ENCODE measurements around the gene CFAP45.
A peak's percentile ranks its signal among the peaks of the same experiment; 100 is the strongest.

Gene CFAP45

DNA sequence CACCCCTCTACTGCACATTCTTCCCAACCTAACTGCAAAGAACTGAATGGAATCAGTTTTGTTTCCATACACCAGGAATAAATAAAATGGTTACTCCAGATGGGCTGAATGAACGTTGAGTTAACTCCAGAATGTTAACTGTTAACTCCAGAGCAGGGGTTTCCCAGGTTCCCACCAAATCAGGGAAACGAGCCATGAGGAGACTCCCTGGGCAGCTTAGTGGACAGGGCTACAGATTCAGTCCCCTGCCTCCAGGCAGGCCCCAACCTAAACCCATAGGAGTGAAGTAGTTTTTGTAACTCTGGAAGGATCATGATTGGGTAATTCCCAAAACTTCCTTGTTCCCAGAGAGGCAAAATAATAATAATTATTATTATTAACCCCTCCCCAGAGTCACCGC is 51.6 kb downstream of the CFAP45 start:
- no peak for DNase-seq

DNA sequence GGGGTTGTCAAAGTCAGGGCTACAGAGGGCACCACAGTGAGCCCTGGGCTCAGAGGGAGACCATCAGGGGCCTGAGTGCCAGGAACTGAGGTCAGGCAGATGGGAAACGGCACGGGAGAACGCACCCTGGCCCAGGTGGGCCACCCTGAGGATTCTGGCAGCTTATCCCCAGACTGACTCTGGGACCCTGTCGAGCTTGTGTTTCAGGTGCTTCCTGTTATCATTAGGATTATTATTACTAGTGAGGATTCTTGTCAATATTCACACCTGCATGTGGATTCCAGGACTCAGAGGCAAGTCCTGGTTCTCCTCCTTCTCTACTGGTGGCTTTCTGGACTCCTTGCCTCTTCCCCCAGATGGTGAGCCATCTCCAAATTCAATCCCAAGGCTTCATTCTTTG is 52.7 kb downstream of the CFAP45 start:
- DNase-seq, result no peak

DNA sequence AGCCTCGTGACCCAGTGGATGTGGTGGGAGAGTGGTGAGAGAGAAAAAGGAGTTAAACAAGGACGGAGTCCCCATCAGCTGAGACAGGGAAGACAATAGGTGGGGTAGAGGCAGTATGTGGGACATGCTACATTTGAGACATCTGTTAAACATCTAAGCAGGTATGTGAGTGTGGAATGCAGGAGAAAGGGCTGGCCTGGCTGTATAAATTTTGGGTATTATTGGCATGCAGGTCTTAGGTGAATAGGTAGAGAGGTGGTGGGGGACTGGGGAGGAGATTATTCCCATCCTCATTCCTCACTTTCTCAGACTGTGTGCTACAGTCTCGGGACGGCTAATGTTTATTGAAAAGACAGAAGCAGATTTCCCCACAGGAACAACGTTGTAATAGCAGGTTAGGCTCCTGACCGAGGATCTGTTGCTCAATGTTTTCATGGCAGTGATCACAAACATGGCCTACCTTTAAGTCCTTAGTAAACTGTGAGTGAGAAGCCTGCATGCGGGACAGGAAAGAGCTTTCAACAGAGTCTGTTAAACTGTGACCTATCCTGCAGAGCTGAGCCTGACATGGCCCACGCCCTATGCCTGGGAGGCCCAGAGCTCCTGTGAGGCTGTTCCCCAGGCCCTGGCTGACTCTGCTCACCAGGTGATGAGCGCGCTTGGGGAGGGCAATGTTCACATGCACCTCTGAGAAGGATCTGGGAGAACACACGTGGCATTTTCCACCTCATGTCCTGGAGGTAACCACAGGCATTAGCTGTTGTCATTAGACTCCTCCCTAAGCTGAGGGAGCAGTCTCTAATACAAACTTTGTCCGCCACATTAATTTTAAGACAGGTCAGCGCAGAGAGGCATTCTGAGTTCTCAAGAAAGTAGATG is 54.0 kb downstream of the CFAP45 start:
- DNase-seq, result no peak

DNA sequence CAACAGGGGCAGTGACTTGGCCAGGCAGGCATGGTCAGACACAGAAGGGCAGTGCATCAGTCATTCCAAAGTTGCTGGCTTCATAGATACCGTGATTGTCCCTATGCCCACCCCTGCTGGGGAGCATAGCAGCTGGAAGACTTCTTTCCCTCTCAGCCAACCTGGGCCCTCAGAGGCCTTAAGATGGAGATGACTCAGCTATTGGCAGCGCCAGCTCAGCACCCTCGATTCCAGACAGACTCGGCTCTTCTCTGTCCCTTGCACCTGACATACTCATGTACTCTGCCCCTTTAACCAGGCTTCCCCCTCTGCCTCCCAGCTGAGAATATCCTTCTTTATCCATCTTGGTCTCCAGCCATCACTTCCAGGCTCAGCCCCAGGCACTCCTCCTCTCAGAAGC is 56.5 kb downstream of the CFAP45 start:
- no peak for DNase-seq

DNA sequence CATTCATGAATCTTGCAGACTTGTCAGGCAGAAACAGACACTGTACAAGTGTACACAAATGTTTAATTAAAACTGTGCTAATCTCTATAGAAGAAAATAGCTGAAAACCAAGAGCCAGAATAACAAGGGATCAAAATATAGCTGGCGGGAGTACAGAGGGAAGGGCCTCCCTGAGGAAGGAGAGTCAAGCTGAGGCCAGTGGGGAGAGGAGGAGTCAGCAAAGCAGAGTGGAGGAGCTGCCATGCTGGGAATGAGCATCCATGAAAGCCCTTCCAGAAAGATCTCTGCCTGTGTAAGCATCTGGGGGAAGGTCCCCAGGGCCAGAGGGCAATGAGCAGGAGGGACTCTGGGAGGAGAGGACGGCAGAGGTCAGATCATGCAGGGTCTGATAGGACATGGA is 58.2 kb downstream of the CFAP45 start:
- DNase-seq, result no peak

DNA sequence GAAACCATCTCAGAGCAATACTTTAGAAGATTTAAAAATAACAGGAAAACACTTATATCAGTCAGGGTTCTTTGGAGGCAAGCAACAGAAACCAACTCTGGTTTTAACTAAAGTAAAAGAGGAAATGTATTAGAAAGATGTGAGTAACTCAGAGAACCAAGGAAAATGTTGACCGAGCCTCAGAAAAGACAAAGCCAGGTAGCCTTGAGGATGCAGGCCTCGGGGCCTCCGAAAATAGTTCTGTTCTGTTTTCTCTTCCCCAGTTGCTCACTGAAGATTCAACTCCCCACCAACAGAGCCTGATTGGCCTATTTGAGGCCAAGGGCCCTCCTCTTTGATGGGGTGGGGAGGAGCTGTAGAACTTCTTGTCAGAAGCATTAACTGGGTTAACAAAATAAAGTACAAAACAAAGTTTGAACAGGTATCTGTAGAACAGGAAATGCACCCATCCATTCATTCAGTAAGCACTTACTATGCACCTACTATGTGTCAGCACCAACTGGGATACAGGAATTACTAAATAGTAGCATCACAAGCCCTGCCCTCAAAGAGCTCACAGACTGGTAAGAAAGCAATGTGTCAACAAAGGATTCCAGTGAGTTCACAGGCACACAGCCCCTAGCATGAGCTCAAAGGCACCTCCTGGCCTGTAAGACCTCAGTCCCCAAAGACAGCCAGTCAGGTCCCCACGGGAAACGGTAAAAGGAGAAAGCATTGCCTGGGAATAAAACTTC is 60.7 kb downstream of the CFAP45 start:
- no peak for DNase-seq

DNA sequence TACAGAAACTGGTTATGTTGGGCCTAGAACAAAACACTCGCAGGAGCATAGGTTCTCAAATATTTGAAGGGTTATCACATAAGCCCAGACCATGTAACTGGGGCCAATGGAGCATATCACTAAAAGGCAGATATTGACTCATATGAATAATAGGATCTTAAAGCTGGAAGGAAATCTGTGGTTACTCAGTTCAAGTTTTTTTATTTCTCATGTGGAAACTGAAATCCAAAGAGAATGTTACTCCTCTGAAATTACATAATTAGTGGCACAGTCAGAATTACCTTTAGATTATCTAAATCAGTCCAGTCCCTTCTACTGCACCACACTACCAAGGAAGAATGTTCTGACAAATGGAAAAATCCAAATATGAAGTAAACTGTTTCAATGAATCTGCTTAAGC is 61.2 kb downstream of the CFAP45 start:
- no peak for DNase-seq

DNA sequence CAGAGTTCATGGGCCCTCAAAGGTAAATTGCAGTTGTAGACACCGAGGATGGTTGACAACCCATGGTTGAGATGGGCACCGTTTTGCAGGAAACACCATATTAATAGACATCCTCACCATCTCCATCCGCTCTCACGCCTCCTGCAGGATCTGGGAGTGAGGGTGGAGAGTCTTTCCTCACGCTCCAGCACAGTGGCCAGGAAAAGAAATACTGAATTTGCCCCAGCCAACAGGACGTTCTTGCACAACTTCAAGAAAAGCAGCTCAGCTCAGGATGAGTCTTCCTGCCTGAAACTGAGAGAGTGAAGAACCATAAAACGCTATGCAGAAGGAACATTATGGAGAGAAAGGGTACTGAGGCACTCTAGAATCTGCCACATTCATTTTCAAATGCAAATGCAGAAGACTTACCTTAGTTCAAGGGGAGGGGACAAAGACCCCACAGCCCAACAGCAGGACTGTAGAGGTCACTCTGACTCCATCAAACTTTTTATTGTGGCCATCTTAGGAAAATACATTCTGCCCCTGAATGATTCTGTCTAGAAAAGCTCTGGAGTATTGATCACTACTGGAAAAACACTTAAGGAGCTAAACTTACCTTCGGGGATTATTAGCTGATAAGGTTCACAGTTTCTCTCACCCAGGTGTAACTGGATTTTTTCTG is 64.0 kb downstream of the CFAP45 start:
- no peak for DNase-seq

DNA sequence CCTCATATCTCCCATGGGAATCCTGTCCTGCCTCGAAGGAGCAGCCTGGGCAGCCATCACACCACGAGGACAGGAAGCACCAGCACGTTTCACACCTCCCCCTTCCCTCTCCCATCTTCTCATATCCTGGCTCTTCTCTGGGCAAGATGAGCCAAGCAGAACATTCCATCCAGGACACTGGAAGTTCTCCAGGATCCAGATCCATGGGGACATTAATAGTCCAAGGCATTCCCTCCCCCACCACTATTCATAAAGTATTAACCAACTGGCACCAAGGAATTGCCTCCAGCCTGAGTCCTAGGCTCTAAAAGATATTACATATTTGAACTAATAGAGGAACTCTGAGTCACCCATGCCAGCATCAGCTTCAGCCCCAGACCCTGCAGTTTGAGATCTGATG is 64.6 kb downstream of the CFAP45 start:
- no peak for DNase-seq

DNA sequence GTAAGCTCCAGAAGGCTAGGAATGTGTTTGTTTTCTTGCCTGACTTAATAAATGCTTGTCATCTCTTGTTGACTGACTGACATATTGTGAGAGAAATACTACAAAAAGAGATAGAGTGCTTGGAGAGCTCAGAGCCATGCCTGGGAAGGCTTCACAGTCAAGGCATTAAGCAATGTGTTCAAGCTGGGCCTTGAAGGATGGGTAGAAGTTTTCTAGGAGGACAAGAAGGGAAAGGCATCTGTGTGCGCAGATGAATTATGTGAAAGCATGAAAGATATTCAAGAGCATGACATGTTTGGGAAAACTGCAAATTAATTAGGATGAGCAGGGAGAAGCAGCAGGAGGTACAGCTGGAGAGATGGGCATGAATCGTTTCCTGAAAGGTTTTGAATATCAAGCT is 67.7 kb downstream of the CFAP45 start:
- no peak for DNase-seq

DNA sequence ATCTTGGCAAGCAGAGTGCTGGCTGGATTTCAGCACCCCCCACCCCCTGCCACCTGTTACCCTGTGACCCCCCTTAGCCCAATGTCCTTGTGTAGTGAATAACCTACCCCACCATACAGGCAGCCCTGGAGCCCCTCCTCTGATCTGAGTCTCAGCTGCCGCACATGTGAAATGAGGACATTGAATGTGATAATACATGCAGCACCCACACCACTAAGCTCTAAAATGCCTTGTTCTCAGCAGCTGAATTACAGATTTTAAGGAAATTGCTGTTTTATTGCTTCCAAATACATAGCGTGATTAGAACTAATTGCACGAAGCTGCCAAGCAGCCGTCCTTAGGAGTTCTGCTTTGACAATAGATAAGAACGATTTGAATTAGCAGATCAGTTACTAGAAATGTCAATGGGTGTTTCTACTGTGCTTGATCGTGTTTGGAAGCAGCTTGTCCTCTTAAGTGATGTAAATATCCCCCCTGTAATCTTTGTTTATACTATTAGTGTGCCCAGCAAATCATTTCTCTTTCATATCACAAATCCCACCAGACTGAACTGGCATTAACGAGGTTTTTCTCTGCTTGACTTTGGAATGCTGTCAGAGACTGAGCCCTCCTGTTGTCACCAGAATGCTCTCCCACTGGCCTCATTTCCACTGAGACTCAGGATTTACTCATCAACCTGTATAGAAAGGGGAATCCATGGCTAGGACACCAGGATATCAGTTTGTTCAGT is 68.4 kb downstream of the CFAP45 start:
- no peak for DNase-seq

DNA sequence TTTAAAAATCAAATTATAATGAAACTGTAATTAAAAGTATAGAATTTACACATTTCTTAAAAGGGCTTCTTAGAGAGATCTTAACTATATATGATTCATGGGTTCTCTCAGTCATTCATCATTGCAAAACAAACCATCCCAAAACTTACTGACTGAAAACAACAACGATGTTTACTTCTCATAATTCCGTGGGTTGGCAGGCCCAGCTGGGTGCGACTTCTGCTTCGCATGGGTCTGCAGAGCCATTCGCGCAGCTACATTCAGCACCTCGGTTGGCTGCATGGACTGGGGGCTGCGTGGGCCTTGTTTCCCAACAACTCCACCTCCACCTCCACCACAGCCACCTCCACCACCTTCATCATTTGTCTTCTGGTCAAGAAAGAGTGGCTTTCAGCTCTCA is 69.2 kb downstream of the CFAP45 start:
- no peak for DNase-seq

DNA sequence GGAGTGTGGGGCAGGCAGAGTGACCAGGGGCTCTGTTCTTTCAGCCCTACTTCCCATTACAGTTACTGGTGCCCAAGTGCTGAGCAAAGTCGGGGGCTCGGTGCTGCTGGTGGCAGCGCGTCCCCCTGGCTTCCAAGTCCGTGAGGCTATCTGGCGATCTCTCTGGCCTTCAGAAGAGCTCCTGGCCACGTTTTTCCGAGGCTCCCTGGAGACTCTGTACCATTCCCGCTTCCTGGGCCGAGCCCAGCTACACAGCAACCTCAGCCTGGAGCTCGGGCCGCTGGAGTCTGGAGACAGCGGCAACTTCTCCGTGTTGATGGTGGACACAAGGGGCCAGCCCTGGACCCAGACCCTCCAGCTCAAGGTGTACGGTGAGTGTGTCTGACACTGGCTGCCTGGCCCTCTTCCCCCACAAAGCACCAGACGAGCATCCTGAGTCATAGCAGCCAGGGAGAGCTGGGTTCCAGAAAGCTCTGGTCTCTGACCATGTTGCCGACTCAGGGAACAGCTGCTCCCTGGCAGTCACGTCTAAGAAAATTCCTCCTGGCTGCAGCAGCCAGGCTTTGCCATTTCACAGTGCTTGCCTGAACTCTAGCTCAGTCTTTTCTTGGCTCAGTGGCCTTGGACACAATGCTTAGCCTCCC is 70.0 kb downstream of the CFAP45 start:
- DNase-seq, result no peak

DNA sequence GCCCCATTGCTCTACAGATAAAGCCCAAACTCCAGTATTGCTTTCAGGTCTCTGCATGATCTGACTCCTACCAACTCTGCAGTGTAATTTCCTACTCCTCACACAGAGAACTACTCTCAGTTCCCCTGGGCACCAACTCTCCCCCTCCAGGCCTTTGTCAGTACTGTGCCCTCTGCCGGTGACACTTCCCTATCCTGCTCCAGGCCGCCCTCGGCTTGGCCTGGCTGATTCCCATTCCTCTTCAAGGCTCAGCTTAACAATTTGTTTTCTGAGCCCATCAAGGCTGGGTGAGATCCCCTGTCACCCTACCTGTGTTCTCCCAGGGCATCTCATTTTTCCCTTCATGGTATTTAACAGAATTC is 70.7 kb downstream of the CFAP45 start:
- no peak for DNase-seq

DNA sequence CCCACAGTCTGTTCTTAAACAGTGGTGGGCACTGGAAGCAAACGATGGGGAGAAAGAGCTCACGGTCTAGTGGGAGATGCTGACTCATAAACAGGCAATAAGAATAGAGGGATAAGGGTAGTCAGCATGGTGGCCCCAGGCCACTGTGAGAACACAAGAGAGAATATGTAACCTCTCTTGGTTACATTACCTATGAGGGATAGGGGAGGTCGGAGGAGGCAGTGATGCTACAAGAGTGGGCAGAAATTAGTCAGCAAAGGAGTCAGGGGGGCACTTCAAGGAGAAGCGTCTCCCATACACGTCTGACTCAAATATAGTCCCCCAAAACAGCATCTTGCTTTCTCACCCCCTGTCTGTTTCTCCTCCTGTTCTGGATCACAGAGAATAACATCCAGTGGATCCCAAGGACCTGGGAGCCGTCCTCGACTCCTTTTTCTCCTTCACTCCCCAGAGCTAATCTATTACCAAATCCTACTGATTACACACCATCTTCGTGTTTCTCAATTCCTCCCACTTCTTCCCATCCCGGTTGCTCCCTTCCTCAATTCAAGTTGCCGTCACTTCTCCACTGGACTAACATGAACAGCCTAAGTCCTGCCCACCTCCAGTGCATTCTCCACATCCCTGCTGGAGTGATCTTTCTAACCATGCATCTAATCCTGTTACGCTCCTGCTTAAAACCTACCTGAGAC is 71.2 kb downstream of the CFAP45 start:
- DNase-seq, result no peak

DNA sequence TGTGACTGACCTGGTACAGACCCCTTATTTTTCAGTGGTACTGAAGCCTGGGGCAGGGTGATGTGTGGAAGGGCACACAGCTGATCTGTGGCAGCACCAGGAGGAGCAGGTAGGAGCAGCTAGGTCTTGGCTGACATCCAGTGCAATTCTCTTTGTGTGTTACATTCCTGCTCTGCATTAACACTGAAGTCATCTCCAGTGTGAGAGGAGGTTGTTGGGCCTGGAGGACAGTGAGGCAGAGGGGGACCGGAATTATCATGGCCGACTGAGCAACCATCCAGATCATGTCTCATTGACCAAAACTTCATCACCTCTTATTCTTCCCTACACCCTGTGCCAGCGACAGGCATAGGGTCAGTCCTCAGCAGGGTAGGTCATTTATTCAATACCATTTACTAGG is 71.8 kb downstream of the CFAP45 start:
- no peak for DNase-seq

DNA sequence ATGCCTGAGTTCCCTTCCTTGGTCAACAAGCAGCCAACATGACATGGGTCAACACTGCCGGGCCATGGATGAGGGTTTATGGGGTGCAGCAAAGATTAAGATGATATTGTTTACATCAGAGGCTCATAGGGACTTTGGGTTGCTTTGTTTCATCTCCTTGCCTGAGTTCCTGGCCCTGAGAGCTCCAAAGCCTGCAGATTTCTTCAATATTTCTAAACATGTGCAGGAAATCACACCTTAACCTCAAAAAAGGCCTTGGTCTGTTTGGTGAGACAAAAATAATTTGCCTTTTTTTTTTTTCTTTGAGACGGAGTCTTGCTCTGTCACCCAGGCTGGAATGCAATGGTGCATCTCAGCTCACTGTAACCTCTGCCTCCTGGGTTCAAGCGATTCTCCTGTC is 72.4 kb downstream of the CFAP45 start:
- DNase-seq, result no peak

DNA sequence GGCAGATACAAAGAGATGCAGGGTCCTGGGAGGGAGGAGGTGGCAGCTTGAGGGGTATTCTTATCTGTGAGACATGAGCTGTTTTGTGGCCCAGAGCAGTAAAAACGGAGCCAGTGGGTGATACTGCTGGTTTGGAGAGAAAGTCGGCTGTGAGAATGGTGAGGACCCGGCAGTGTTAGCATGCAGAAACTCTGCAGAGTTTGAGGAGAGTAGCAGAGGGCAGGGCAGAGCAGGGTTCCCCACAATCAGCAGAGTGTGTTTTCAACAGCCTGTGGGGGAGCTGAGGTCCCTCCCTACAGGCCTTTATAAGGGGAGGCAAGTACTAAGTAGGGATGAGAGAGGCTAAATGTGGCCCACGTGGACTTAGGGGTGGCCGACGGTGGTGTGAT is 72.9 kb downstream of the CFAP45 start:
- DNase-seq, result no peak

DNA sequence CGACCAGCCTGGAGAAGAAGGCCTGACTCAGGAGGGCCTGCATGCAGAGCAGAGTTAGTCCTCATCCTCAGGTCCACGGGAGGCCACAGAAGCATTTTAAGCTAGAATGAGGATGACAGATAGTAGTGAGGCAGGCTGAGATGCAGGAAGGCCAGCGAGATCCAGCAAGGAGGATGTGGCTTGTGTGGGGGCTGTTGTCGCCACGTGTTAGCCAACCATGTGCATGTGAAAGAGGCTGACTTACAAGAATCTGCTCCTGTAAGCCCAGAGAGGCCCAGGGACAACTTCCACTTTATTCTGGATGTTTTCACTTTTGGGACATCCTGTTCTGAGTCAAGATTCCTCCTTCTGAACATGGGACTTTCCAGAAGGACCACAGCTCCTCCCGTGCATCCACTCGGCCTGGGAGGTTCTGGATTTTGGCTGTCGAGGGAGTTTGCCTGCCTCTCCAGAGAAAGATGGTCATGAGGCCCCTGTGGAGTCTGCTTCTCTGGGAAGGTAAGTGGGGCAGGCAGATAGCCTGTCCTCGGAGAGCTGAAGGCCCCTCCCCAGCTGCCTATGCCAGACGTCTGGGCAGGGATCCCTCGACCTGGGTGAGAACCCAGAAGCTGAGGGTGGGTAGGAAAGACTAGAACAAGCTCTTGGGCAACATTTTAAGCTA is 73.4 kb downstream of the CFAP45 start, which contains the start of gene SLAMF8:
Gene SLAMF8 (plus strand): TSS at position 433 of the 661 bp plus-strand sequence. CDS start 26 bp downstream, at position 459.
- no peak for DNase-seq

DNA sequence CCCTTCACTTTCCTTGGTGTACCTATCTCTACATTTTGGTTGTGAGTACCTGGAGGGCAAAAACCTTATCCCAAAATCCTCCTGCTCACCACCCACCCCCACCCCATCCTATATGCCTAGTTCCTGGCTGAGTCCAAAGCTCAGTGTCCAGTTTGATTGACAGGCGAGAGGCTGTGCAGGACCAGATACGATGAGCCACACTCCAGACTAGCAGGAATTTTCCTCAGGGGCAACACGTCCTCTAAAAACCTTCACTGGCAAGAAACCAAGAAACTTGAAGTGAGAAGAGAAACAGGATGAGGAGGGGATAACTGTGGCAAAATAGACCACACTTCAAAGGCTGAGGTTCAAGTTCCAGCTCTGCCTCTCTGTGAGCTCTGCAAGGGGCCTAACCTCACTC is 74.4 kb downstream of the CFAP45 start:
- DNase-seq, result no peak

DNA sequence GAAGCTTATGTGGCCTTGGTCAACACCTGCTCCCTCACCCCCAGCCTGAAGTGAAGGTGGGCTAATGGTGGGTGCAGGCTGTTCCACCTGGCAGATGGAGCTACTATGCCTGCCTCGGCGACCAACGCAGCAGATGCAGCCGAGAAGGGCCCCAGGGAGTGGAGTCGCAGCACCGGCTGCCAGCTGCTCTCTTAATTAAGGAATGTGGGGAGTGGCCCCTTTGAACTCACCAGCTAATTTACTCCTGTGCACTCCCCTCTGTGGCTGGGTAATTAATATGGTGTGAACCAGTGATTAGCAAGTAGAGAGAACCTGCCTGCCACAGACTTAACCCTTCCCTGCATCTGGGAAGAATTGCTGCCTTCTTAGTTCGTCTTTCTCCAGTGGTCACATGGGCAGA is 76.6 kb downstream of the CFAP45 start:
- peak; percentile 93 for DNase-seq

Data from NCI-H524 treated with DMSO at 0.1 percent for 48 hours (cell line).